Vagina (tissue), 2 donors: ENCODE data around the gene COL25A1. TPM values are rescaled to one million over a fixed set of nuclear protein-coding genes. Genes with fewer than 3 reads are reported as not detected.

Source experiments
- DNase-seq, 2 donors: peaks; one replicate each; pipeline ENCODE4 v3.0.0-alpha.2; 2017; ENCODE audit errors: extremely low spot score in 2 of 2
- H3K27ac ChIP-seq: fragments of 200-600 bp; sonication (generic); one replicate; pipeline ENCODE4 v1.5.1; 2019
- H3K27me3 ChIP-seq: fragments of 200-600 bp; sonication (generic); one replicate; pipeline ENCODE4 v1.5.1; 2019
- H3K36me3 ChIP-seq, 2 donors: fragments of 200-600 bp; sonication (generic); one replicate each; pipeline ENCODE4 v1.5.1; 2017 to 2019
- H3K4me1 ChIP-seq: fragments of 200-600 bp; sonication (generic); one replicate; pipeline ENCODE4 v1.5.1; 2019
- H3K4me3 ChIP-seq, 2 donors: fragments of 200-600 bp; sonication (generic); 1 replicate in 1 of 2; 2 replicates in 1 of 2; pipeline ENCODE4 v1.5.1; 2016 to 2019
- H3K9me3 ChIP-seq: fragments of 200-600 bp; sonication (generic); one replicate; pipeline ENCODE4 v1.5.1; 2019
- POLR2A ChIP-seq, 2 donors: fragments of 450-650 bp; IDR thresholded peaks; one replicate each; pipeline ENCODE4 v1.6.1; 2017; ENCODE audit warnings: antibody characterized with exemption in 2 of 2, mild to moderate bottlenecking in 2 of 2, moderate library complexity in 2 of 2
- POLR2AphosphoS5 ChIP-seq, 2 donors: sonication (generic); formaldehyde crosslinking; IDR thresholded peaks; one replicate each; pipeline ENCODE4 v1.9.0; 2017; ENCODE audit warnings: antibody characterized with exemption in 2 of 2, mild to moderate bottlenecking in 2 of 2, low read depth in 1 of 2; ENCODE audit not compliant: insufficient read depth in 1 of 2
- intact Hi-C: fragments of 100-400 bp; cut with DNase I; formaldehyde crosslinking; loops from one replicate; pipeline ENCODE4 v1.15.1; 2023
- total RNA-seq: library from RNA; depleted of rRNA; stranded (reverse); fragments of >200 nt; gene quantifications from one replicate; pipeline ENCODE4 v1.2.3, GENCODE V29; 2016
- TF ChIP-seq, protein P1 (sequence below), 3 experiments: fragments of 450-650 bp in 2 of 3; fragments of 200-600 bp in 1 of 3; sonication (generic) in 1 of 3; IDR thresholded peaks; one replicate each; pipeline ENCODE4 v1.5.1; 2017 to 2019; ENCODE audit warnings: antibody characterized with exemption in 3 of 3, mild to moderate bottlenecking in 2 of 3, moderate library complexity in 2 of 3

Gene COL25A1
- total RNA-seq, 1 donor from 2014 or later = 0.49 TPM

DNA sequence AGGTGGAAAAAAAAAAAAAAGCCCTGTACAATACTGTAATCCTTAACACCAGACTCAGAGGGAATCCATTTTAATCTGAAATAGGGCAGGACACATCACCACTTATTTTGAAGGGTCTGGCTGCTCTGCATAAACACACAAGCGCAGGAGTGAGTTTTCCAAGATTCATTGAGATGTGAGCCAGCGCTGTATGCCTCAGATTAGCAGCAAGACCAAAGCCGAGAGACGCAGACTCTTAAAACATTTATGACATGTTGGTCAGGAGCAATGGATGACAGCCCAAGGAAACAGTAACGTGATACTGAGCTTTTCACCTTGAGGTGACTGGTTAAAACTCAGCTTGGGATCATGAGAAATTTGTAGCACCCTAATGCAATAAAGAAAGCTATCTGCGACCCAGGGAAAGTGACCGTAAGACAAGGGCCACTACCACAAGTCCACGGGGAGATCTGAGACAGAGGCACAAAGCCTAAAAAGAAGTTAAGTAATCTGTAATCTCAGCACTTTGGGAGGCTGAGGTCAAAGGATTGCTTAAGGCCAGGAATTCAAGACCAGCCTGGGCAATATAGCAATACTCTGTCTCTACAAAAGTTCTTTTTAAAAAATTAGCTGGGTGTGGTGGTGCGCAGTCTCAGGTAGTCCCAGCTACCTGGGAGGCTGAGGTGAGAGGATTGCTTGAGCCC is 210.6 kb downstream of the COL25A1 start:
- TF ChIP-seq POLR2A (IDR thresholded peaks at IDR 0.05) (no peak), POLR2AphosphoS5 (IDR thresholded peaks at IDR 0.05; ENCODE audit: insufficient read depth in 1 of 2, low read depth in 1 of 2) (no peak)
- TF ChIP-seq, protein P1, sequence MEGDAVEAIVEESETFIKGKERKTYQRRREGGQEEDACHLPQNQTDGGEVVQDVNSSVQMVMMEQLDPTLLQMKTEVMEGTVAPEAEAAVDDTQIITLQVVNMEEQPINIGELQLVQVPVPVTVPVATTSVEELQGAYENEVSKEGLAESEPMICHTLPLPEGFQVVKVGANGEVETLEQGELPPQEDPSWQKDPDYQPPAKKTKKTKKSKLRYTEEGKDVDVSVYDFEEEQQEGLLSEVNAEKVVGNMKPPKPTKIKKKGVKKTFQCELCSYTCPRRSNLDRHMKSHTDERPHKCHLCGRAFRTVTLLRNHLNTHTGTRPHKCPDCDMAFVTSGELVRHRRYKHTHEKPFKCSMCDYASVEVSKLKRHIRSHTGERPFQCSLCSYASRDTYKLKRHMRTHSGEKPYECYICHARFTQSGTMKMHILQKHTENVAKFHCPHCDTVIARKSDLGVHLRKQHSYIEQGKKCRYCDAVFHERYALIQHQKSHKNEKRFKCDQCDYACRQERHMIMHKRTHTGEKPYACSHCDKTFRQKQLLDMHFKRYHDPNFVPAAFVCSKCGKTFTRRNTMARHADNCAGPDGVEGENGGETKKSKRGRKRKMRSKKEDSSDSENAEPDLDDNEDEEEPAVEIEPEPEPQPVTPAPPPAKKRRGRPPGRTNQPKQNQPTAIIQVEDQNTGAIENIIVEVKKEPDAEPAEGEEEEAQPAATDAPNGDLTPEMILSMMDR (IDR thresholded peaks at IDR 0.05) = no peak

DNA sequence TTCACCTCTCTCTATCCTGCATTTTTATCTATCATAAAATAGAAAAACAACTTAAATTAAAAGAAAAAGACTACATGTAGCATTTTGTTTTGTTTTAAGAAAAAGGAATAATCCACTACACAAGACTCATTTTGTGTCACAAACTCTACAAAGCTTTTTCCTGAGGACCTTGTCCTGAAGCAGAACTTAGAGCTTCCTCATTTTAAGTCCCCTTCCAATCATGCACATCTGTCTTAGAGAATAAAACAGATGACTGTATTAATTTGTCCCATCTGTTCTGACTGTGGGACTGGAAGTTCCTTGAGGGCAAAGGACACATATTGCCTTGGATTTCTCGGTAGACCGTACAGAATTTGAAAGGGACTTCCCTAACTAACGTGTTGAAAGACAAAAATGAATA is 218.5 kb downstream of the COL25A1 start:
- intact Hi-C loops = no loop called here
- no peaks in the 10 kb centered on the region for H3K4me1 ChIP-seq
- no peaks in the 10 kb centered on the region for H3K27me3 ChIP-seq

More for the DNA sequence above, 210.6 kb downstream of the COL25A1 start:
- H3K36me3 ChIP-seq = no peaks in the 10 kb centered on the region
- intact Hi-C loops = no loop called here
- H3K27me3 ChIP-seq = no peaks in the 10 kb centered on the region
- no peak overlapping the region for H3K27ac ChIP-seq
- H3K4me3 ChIP-seq = no peak overlapping the region
- H3K9me3 ChIP-seq = no peaks in the 10 kb centered on the region
- DNase-seq = no peak
- H3K4me1 ChIP-seq = no peaks in the 10 kb centered on the region

DNA sequence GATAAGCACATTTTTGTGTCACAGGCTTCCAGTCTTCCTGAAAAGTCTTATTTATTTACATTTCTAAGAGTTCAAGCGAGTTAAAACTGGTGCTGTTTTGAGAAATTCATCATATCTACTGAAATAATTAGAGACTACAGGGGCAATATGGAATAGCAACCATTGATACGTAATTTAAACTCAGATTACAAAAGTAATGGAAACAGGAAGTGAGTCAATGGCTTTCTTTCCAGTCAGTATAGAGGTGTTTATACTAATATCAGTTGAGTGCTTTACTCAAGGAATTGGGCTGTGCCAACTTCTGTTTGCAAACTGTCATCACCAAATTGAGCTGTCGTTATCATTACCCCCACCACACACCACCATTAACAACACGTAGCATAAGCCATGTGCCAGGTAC is 222.7 kb downstream of the COL25A1 start:
- H3K4me3 ChIP-seq = no peak overlapping the region
- no peak for TF ChIP-seq POLR2AphosphoS5 (IDR thresholded peaks at IDR 0.05; ENCODE audit: insufficient read depth in 1 of 2, low read depth in 1 of 2)

More for the DNA sequence above, 218.5 kb downstream of the COL25A1 start:
- no peaks in the 10 kb centered on the region for H3K36me3 ChIP-seq
- H3K9me3 ChIP-seq = no peaks in the 10 kb centered on the region
- no peak overlapping the region for H3K4me3 ChIP-seq
- TF ChIP-seq, protein P1 (IDR thresholded peaks at IDR 0.05) = no peak
- TF ChIP-seq POLR2A (IDR thresholded peaks at IDR 0.05) (no peak), POLR2AphosphoS5 (IDR thresholded peaks at IDR 0.05; ENCODE audit: insufficient read depth in 1 of 2, low read depth in 1 of 2) (no peak)
- no peak overlapping the region for H3K27ac ChIP-seq
- no peak for DNase-seq

DNA sequence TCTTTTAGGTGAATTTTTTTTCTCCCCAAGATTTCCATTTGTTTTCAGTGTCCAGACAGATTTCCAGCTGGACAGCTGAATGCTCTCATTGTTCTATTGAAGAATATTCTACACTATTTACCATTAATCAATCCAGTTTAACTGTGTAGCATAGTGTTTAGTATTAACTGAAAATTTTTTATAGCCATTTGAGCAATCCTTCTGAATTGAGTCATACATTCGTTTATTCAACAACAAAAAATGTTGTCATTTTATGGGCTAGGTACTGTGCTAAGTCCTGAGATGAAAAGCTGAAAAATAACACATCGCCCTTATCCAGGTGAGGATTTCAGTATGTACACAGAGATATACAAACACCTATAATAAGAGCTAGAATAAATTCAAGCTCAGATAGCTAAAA is 223.3 kb downstream of the COL25A1 start:
- Histone ChIP-seq H3K4me1 (peaks cover 6% of the 10 kb centered on the region), H3K27ac (no peak overlapping the region), H3K27me3 (no peaks in the 10 kb centered on the region), H3K9me3 (no peaks in the 10 kb centered on the region), H3K36me3 (no peaks in the 10 kb centered on the region), H3K4me3 (no peak overlapping the region)
- intact Hi-C loops = no loop called here
- no peak for DNase-seq
- TF ChIP-seq POLR2AphosphoS5 (IDR thresholded peaks at IDR 0.05; ENCODE audit: insufficient read depth in 1 of 2, low read depth in 1 of 2) (no peak), POLR2A (IDR thresholded peaks at IDR 0.05) (no peak)
- TF ChIP-seq, protein P1 (IDR thresholded peaks at IDR 0.05) = no peak

More for the DNA sequence above, 222.7 kb downstream of the COL25A1 start:
- intact Hi-C loops = no loop called here
- Histone ChIP-seq H3K27ac (no peak overlapping the region), H3K4me1 (peaks cover 6% of the 10 kb centered on the region), H3K27me3 (no peaks in the 10 kb centered on the region), H3K9me3 (no peaks in the 10 kb centered on the region), H3K36me3 (no peaks in the 10 kb centered on the region)
- DNase-seq = no peak

DNA sequence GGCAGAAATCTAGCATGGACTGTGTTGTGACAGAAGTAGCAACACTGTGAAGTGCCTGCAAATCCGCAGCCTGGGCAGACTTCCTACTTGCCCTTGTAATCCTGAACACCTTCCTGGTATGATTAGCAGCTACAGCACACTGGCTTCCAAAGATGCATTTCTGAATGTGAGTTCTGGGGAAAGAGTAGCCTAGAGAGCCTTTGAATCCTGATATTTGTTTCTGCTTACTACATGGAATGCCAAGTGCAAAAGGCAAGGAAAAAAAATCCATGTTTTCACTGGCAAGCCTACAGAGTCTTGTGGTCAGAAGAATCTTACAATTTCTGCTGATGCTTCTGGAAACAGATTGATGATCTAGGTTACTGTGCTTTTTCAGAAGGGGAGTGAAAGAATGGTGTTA is 223.7 kb downstream of the COL25A1 start:
- H3K36me3 ChIP-seq = no peaks in the 10 kb centered on the region
- intact Hi-C loops = no loop called here

More for the DNA sequence above, 223.7 kb downstream of the COL25A1 start:
- Histone ChIP-seq H3K4me3 (no peak overlapping the region), H3K27ac (no peak overlapping the region), H3K4me1 (peaks cover 6% of the 10 kb centered on the region), H3K27me3 (no peaks in the 10 kb centered on the region), H3K9me3 (no peaks in the 10 kb centered on the region)
- TF ChIP-seq POLR2AphosphoS5 (IDR thresholded peaks at IDR 0.05; ENCODE audit: insufficient read depth in 1 of 2, low read depth in 1 of 2) = no peak
- TF ChIP-seq, protein P1 (IDR thresholded peaks at IDR 0.05) = no peak
- no peak for TF ChIP-seq POLR2A (IDR thresholded peaks at IDR 0.05)
- no peak for DNase-seq
